Measurements from ENCODE around the gene KIAA1958.
"Not testable (repeated sequence)": the region's sequence is repeated elsewhere in the genome, so short reads cannot be mapped to it uniquely, and the experiment has no call there.

Gene KIAA1958

GRCh38 chr9:112631313-112632070, 144.9 kb downstream of the KIAA1958 start:
- DNase-seq (ENCODE audit: insufficient read length, low spot score) = no peak
- peak; percentile 4 for FAIRE-seq

DNA sequence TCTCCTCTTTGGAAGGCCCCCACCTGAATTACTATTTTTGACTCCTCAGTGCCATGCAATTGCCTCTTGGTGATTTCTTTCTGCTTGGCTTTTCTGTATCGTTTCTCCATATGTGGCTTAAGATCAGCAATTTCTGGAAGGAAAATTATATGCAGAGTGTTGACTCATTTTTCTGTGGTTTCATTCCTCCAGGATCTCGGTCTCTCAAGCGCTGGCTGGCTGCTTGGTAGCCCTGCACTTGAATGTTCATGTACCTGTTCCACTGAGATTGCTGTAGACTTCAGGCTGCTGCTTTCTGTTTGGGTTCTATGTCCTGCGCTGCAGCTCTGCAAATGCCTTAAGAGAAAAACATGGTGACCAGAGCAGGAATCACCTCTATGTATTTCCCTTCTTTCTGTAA, 153.7 kb downstream of the KIAA1958 start:
- DNase-seq (ENCODE audit: insufficient read length, low spot score) (no peak), FAIRE-seq (no peak)

DNA sequence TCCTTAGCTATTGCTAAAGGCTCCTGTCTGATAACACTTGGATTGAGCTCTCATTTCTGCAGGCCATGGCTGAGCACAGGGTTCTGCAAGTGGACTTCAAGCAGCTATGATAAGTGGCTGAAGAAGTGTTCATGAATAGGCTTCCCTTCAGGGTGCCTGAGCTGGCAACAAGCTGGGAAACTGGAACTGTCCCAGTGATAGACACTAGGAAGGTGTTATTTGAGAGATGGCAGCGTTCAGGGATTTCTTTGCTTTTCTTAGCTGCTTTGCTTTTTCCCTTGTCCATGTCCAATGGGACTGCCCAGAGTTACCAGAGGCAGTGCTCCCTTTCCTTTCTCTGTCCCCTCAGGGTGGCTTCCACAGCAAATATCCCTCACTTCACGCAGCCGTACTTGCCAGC, 155.5 kb downstream of the KIAA1958 start:
- DNase-seq (ENCODE audit: insufficient read length, low spot score) = no peak
- no peak for FAIRE-seq

- DNase-seq (ENCODE audit: insufficient read length, low spot score) (no peak), FAIRE-seq (no peak)
Measured at GRCh38 chr9:112647596-112647995, 161.0 kb downstream of the KIAA1958 start.

GRCh38 chr9:112648624-112649023, 162.0 kb downstream of the KIAA1958 start:
- FAIRE-seq = no peak
- no peak for DNase-seq (ENCODE audit: insufficient read length, low spot score)

DNA sequence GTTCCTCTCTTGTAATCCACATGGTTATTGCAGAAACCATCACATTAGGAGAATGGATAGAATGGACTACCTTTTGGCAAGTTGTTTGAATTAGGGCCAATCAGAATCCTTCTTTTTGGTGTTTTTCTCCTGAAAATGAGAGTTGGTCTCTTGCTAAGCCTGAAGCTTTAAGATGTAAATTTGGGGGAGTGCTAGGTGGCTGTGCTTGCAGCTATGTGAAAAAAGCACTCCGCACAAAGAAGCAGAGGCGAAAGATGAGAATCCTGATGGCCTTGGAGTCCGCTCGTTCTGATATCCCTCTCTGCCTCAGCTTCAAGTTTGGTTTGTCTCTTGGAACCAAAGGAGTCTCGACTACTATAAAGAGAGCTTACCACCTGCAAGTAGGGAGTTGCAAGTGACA, 167.7 kb downstream of the KIAA1958 start:
- DNase-seq (ENCODE audit: insufficient read length, low spot score) (no peak), FAIRE-seq (no peak)

DNA sequence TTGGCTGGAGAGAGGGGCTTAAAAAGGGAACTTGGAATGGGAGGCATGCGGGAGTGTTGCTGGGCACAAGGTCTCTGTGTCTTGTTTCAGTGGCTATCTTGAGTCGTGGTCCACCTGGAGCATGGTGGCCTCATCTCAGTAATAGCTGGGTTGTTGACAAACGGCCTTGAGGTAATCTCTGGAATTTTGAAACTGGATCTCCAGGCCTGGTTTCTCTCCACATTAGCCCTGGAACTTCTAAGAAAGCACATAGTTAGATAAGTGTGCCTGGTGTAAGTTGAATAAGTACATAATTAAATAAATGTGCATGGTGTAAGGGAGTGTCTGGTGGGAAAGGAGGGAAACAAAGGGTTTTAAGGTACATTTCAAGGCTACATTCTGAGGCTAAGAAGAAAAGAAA, 169.0 kb downstream of the KIAA1958 start:
- DNase-seq (ENCODE audit: insufficient read length, low spot score) (no peak), FAIRE-seq (no peak)

DNA sequence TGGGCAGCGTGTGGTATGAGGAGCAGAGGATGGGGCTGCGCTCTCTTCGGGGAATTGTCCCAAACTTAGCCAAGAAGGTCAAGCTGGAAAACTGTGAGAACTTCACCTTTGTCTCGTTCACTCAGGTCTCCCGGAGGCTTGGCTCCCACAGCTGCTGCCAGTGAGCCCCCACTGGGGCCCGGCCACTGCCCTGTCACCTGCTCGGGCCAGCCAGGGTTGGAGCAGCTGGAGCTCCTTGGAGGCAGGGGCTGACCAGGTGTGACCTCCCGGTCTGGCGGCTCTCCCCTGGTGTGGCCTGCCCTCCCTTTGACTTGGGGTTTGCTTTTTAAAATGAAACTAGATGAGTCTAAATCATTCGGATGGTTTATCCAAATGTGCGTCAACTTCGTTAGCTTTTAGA, 173.3 kb downstream of the KIAA1958 start:
- DNase-seq (ENCODE audit: insufficient read length, low spot score) = no peak
- FAIRE-seq = no peak

GRCh38 chr9:112663681-112664080, 177.1 kb downstream of the KIAA1958 start:
- DNase-seq (ENCODE audit: insufficient read length, low spot score) (no peak), FAIRE-seq (no peak)

DNA sequence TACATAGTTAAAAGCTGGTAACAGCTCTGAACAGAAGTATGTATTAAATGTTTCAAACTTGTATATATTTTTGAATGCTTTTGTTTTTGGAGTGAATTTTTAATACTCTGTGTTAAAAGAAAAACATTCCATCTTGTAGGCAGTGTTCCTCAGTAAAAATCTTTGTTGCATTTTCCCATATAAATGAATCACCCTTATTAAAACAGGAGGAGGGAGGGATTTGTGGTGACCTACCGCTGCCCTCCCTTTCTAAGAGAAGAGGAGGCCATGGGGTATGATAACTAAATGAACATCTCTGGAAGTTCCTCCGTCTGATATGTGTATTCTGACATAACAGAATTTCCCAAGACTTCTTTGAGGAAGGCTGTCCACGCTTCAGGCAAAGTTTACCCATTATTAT, 177.9 kb downstream of the KIAA1958 start:
- DNase-seq (ENCODE audit: insufficient read length, low spot score) (no peak), FAIRE-seq (no peak)

DNA sequence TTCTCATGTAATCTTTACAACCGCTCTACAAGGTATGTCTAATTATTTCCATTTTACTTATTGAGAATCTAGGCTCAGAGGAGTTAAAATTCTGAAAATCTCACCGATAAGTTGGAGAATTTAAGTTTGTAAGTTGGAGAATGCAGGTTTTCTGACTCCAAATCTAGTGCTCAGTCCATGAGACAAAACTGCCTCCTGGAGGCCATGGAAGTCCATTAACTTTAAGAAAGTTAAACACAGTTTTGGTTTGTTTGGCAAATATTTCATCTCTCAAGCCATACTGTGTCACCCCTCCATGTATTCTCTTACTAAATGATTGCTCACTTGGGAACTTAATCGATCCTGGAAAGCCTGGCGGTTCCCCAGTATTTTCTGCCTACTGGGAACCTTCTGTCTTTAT, 178.7 kb downstream of the KIAA1958 start:
- FAIRE-seq (peak; percentile 62), DNase-seq (ENCODE audit: insufficient read length, low spot score) (no peak)

GRCh38 chr9:112669326-112669725, 182.7 kb downstream of the KIAA1958 start:
- no peak for DNase-seq (ENCODE audit: insufficient read length, low spot score)
- no peak for FAIRE-seq

- FAIRE-seq = no peak
- no peak for DNase-seq (ENCODE audit: insufficient read length, low spot score)
Measured at GRCh38 chr9:112670991-112671625, 184.5 kb downstream of the KIAA1958 start.

DNA sequence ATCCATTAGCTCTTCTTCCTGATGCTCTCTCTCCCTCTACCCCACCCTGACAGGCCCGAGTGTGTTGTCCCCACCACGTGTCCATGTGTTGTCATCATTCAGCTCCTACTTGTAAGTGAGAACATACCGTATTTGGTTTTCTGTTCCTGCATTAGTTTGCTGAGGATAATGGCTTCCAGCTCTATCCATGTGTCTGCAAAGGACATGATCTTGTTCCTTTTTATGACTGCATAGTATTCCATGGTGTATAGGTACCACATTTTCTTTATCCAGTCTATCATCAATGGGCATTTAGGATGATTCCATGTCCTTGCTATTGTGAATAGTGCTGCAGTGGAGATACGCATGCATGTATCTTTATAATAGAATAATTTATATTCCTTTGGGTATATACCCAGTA, 186.6 kb downstream of the KIAA1958 start:
- FAIRE-seq; DNase-seq (ENCODE audit: insufficient read length, low spot score): not testable (repeated sequence)

DNA sequence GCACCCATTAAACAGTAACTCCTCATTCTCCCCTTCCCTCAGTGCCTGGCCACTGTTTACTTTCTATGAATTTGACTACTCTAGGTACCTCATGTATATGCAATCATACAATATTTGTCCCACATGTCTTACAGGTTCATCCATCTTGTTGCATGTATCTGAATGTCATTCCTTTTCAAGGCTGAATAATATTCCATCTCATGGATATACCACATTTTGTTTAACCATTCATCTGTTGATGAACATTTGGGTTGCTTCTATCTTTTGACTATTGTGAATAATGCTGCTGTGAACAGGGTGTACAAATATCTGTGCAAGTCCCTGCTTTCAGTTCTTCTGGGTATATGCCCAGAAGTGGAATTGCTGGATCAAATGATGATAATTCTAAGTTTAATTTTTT, 190.4 kb downstream of the KIAA1958 start:
- no peak for FAIRE-seq
- DNase-seq (ENCODE audit: insufficient read length, low spot score) = no peak

DNA sequence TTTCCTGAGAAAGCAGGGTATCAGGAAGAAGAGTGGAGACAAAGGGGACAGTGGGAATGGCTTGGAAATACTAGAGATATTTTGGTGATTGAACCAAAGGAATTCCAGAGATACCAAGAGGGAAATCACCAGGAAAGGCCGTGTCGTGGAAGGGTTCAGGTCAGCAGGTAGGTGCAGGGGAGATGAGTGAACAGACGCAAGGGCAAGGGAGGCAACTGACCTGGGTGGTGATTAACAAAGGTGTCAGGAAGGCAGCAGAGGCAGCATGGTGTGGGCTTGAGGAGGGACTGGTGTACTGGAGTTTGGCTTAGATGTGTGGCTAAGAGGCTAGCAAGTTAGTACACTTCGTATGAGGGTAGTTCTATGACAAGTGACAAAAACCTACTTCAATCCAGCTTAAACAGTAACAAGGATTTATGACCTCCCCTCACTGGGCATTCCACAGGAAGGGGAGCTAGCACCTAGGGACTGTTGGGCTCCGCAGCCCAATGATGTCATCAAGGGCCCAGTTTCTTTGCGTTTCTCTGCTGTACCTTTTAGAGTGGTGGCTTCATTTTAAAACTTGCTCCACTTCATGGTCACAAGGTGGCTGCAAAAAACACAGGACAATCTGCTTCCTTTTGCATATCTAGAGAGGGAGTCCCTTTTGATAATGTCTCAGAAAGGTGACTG, 194.2 kb downstream of the KIAA1958 start:
- FAIRE-seq = no peak
- no peak for DNase-seq (ENCODE audit: insufficient read length, low spot score)

- FAIRE-seq (no peak), DNase-seq (ENCODE audit: insufficient read length, low spot score) (no peak)
Measured at GRCh38 chr9:112689161-112689740, 202.6 kb downstream of the KIAA1958 start.

- no peak for DNase-seq (ENCODE audit: insufficient read length, low spot score)
Measured at GRCh38 chr9:112694706-112695555, 208.3 kb downstream of the KIAA1958 start.

GRCh38 chr9:112696461-112696860, 209.8 kb downstream of the KIAA1958 start:
- no peak for DNase-seq (ENCODE audit: insufficient read length, low spot score)
- FAIRE-seq = no peak

More at GRCh38 chr9:112694706-112695555, 208.3 kb downstream of the KIAA1958 start:
- FAIRE-seq = no peak

DNA sequence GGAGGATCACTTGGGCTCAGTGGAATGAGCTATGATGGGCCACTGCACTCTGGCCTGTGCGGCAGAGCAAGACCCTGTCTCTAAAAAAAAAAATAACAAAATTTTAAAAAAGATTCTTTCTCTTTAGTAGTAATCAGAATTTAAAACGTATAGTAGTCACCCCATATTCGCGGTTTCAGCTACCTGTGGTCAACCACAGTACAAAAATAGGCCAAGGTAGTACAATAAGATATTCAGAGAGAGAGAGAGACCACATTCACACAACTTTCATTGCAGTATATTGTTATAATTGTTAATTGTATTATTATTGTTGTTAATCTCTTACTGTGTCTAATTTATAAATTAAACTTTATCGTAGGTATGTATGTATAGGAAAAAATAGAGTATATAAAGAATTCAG, 212.6 kb downstream of the KIAA1958 start:
- DNase-seq (ENCODE audit: insufficient read length, low spot score) = no peak
- no peak for FAIRE-seq

DNA sequence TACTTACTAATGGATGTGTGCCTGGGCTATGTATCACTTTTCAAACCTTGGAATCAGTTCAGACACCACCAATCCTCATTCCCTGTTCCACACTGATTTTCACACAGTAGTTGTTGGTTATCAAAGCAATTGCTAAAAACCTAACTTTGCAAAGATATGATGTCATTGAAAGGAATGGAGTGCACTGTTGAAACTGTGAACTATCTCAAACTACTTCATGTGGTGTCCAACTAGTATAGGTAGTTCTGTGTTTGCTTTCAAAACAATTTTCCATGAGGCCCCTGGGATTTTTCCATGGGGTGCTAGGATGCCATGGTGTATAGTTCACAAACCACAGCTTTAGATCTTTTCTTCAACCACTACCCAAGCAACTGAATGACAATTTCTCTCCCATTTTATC, 213.5 kb downstream of the KIAA1958 start:
- FAIRE-seq (peak; percentile 26), DNase-seq (ENCODE audit: insufficient read length, low spot score) (no peak)
